GM23338 (cell line): ENCODE data around the gene KCNN3.

Experiments
- CREB1 ChIP-seq: fragments of 250-450 bp; sonication (Bioruptor Pico); IDR thresholded peaks from 2 replicates; pipeline ENCODE4 v1.5.0; 2020; ENCODE audit warnings: low read depth, mild to moderate bottlenecking, moderate library complexity
- CTCF ChIP-seq, 2 experiments: fragments of 200-600 bp in 1 of 2; sonication (generic) in 1 of 2; conservative IDR thresholded peaks; 2 replicates each; pipeline versions ENCODE4 v1.5.1 to v1.6.1; 2016 to 2017; ENCODE audit warnings: antibody characterized with exemption in 2 of 2, low read depth in 2 of 2, mild to moderate bottlenecking in 2 of 2, moderate library complexity in 1 of 2
- ETS1 ChIP-seq: IDR thresholded peaks from 2 replicates; pipeline ENCODE4 v1.6.1; 2016; ENCODE audit warnings: antibody characterized with exemption
- EZH2 ChIP-seq: fragments of 200-600 bp; sonication (generic); IDR thresholded peaks from one replicate; pipeline ENCODE4 v1.8.0; 2017; ENCODE audit warnings: antibody characterized with exemption, mild to moderate bottlenecking, low read depth; ENCODE audit not compliant: unreplicated experiment
- EZH2phosphoT487 ChIP-seq: fragments of 200-600 bp; sonication (generic); IDR thresholded peaks from one replicate; pipeline ENCODE4 v1.8.1; 2018; ENCODE audit warnings: antibody characterized with exemption; ENCODE audit not compliant: unreplicated experiment
- NANOG ChIP-seq: IDR thresholded peaks from 2 replicates; pipeline ENCODE4 v1.6.1; 2016; ENCODE audit warnings: antibody characterized with exemption, borderline replicate concordance
- TF ChIP-seq, protein P1 (sequence below): IDR thresholded peaks from one replicate; pipeline ENCODE4 v1.6.1; 2018; ENCODE audit warnings: antibody characterized with exemption; ENCODE audit not compliant: unreplicated experiment

- TF ChIP-seq CTCF (conservative IDR thresholded peaks at IDR 0.05; ENCODE audit: low read depth in 2 of 2) (no peak), EZH2 (no peak), CREB1 (CRISPR knock-in tag) (no peak), EZH2phosphoT487 (no peak), ETS1 (no peak), NANOG (no peak)
- TF ChIP-seq, protein P1, sequence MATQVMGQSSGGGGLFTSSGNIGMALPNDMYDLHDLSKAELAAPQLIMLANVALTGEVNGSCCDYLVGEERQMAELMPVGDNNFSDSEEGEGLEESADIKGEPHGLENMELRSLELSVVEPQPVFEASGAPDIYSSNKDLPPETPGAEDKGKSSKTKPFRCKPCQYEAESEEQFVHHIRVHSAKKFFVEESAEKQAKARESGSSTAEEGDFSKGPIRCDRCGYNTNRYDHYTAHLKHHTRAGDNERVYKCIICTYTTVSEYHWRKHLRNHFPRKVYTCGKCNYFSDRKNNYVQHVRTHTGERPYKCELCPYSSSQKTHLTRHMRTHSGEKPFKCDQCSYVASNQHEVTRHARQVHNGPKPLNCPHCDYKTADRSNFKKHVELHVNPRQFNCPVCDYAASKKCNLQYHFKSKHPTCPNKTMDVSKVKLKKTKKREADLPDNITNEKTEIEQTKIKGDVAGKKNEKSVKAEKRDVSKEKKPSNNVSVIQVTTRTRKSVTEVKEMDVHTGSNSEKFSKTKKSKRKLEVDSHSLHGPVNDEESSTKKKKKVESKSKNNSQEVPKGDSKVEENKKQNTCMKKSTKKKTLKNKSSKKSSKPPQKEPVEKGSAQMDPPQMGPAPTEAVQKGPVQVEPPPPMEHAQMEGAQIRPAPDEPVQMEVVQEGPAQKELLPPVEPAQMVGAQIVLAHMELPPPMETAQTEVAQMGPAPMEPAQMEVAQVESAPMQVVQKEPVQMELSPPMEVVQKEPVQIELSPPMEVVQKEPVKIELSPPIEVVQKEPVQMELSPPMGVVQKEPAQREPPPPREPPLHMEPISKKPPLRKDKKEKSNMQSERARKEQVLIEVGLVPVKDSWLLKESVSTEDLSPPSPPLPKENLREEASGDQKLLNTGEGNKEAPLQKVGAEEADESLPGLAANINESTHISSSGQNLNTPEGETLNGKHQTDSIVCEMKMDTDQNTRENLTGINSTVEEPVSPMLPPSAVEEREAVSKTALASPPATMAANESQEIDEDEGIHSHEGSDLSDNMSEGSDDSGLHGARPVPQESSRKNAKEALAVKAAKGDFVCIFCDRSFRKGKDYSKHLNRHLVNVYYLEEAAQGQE: no peak
Measured at GRCh38 chr1:154778275-154778674, 91.8 kb downstream of the KCNN3 start.
